A549 (cell line): ENCODE data around the gene INPP5A. TPM values are rescaled to one million over a fixed set of nuclear protein-coding genes. Genes with fewer than 3 reads are reported as not detected.

Experiments used
- ATAC-seq, 2 experiments: fragments of 200-7000 bp in 1 of 2; fragments of >200 bp in 1 of 2; cut with Nextera tagmentation in 1 of 2; cut with Tn5 transposase in 1 of 2; 3 replicates each; pipeline versions ENCODE4 v1.8.0 to v1.9.1; 2018 to 2020; ENCODE audit warnings: mild to moderate bottlenecking in 1 of 2, moderate library complexity in 1 of 2
- CTCF ChIA-PET: fragments of 300-600 bp; sonication (Branson Sonifier 250); formaldehyde crosslinking; extraction: SDS; loops from one replicate; lab custom pipeline; 2021; ENCODE audit warnings: antibody characterized with exemption, inconsistent platforms; lab: Yijun Ruan, JAX
- POLR2A ChIA-PET: fragments of 350-600 bp; formaldehyde crosslinking; extraction: SDS; loops from one replicate; lab custom pipeline; 2021; ENCODE audit warnings: antibody characterized with exemption, inconsistent platforms; lab: Yijun Ruan, JAX
- DNase-seq, 2 experiments: peaks; one replicate each; pipeline versions ENCODE4 v3.0.0 to v3.0.0-alpha.2; 2011 to 2016; ENCODE audit warnings: low read depth in 1 of 2, low spot score in 1 of 2
- FAIRE-seq: peaks from 2 replicates; lab custom pipeline; 2011; peaks lifted over from hg19 to GRCh38; lab: Jason Lieb, UNC
- H3K27ac ChIP-seq, 2 experiments: fragments of >200 bp; sonication (Bioruptor Twin); formaldehyde crosslinking; 3 replicates each; pipeline ENCODE4 v1.5.1; 2016 to 2017
- H3K4me1 ChIP-seq: fragments of >200 bp; sonication (Bioruptor Twin); formaldehyde crosslinking; 3 replicates; pipeline ENCODE4 v1.6.1; 2016
- H3K4me2 ChIP-seq: fragments of >200 bp; sonication (Bioruptor Twin); formaldehyde crosslinking; 3 replicates; pipeline ENCODE4 v1.6.1; 2016
- H3K4me3 ChIP-seq: fragments of >200 bp; sonication (Bioruptor Twin); formaldehyde crosslinking; 3 replicates; pipeline ENCODE4 v1.5.1; 2016
- H3K9me3 ChIP-seq: fragments of >200 bp; sonication (Bioruptor Twin); formaldehyde crosslinking; 3 replicates; pipeline ENCODE4 v1.6.1; 2016
- BHLHE40 ChIP-seq: IDR thresholded peaks from 2 replicates; pipeline ENCODE4 v1.6.1; 2012; ENCODE audit warnings: low read depth, low read length, inconsistent platforms
- CBX8 ChIP-seq: fragments of 200-600 bp; sonication (generic); IDR thresholded peaks from 2 replicates; pipeline ENCODE4 v1.6.1; 2016
- CHD2 ChIP-seq: fragments of 150-350 bp; IDR thresholded peaks from 2 replicates; pipeline ENCODE4 v1.6.1; 2014; ENCODE audit warnings: low read length; ENCODE audit not compliant: partially characterized antibody
- CHD4 ChIP-seq: fragments of 200-600 bp; sonication (generic); IDR thresholded peaks from 2 replicates; pipeline ENCODE4 v1.6.1; 2016; ENCODE audit warnings: antibody characterized with exemption, mild to moderate bottlenecking, borderline replicate concordance
- FOSB ChIP-seq: fragments of 250-450 bp; sonication (Bioruptor Pico); IDR thresholded peaks from 2 replicates; pipeline ENCODE4 v1.5.0; 2020; ENCODE audit warnings: mild to moderate bottlenecking, moderate library complexity
- HMGXB4 ChIP-seq: fragments of 250-450 bp; sonication (Bioruptor Pico); IDR thresholded peaks from 2 replicates; pipeline ENCODE4 v1.5.0; 2021; ENCODE audit warnings: mild to moderate bottlenecking, moderate library complexity, borderline replicate concordance
- KDM5A ChIP-seq: fragments of 200-600 bp; sonication (generic); IDR thresholded peaks from 2 replicates; pipeline ENCODE4 v1.6.1; 2016; ENCODE audit warnings: antibody characterized with exemption, mild to moderate bottlenecking
- MAFK ChIP-seq: fragments of 450-650 bp; IDR thresholded peaks from 2 replicates; pipeline ENCODE4 v1.6.1; 2014; ENCODE audit not compliant: partially characterized antibody
- MAZ ChIP-seq: fragments of 150-350 bp; IDR thresholded peaks from 2 replicates; pipeline ENCODE4 v1.6.1; 2014; ENCODE audit warnings: antibody characterized with exemption, low read depth, low read length, borderline replicate concordance
- MYC ChIP-seq: IDR thresholded peaks from 2 replicates; pipeline ENCODE4 v1.6.1; 2012; ENCODE audit warnings: mild to moderate bottlenecking, inconsistent platforms, low read length, improper control_type of control experiment, borderline replicate concordance
- NFE2L2 ChIP-seq: fragments of 150-350 bp; conservative IDR thresholded peaks from 2 replicates; pipeline ENCODE4 v1.6.1; 2014; ENCODE audit warnings: low read length
- NPAS2 ChIP-seq: fragments of 250-450 bp; sonication (Bioruptor Pico); IDR thresholded peaks from 2 replicates; pipeline ENCODE4 v1.8.0; 2022; ENCODE audit warnings: mild to moderate bottlenecking, moderate library complexity, borderline replicate concordance
- POLR2A ChIP-seq: IDR thresholded peaks from 2 replicates; pipeline ENCODE4 v1.6.1; 2012; ENCODE audit warnings: mild to moderate bottlenecking, low read length
- RARB ChIP-seq: fragments of 250-450 bp; sonication (Bioruptor Pico); IDR thresholded peaks from 2 replicates; pipeline ENCODE4 v1.8.0; 2021; ENCODE audit warnings: mild to moderate bottlenecking, moderate library complexity
- RFX5 ChIP-seq: fragments of 450-650 bp; IDR thresholded peaks from 2 replicates; pipeline ENCODE4 v1.7.1; 2014; ENCODE audit warnings: antibody characterized with exemption, mild to moderate bottlenecking, moderate library complexity
- SMC3 ChIP-seq: fragments of >200 bp; sonication (Bioruptor Twin); formaldehyde crosslinking; IDR thresholded peaks from 3 replicates; pipeline ENCODE4 v1.6.1; 2018; ENCODE audit warnings: inconsistent platforms
- TFCP2L1 ChIP-seq: fragments of 250-450 bp; sonication (Bioruptor Pico); IDR thresholded peaks from 2 replicates; pipeline ENCODE4 v1.5.0; 2021; ENCODE audit warnings: mild to moderate bottlenecking
- ZFP36 ChIP-seq: fragments of 450-650 bp; IDR thresholded peaks from 2 replicates; pipeline ENCODE4 v1.6.1; 2014; ENCODE audit warnings: borderline replicate concordance; ENCODE audit not compliant: partially characterized antibody
- ZNF302 ChIP-seq: fragments of 250-450 bp; sonication (Bioruptor Pico); IDR thresholded peaks from 2 replicates; pipeline ENCODE4 v1.9.0; 2021; ENCODE audit warnings: inconsistent platforms, mild to moderate bottlenecking, moderate library complexity
- ZSCAN20 ChIP-seq: fragments of 250-450 bp; sonication (Bioruptor Pico); IDR thresholded peaks from 2 replicates; pipeline ENCODE4 v1.8.0; 2022; ENCODE audit warnings: mild to moderate bottlenecking, moderate library complexity
- WGBS: methylation state at CpG from one replicate; pipeline ENCODE4 v1.1.6; 2017; ENCODE audit errors: missing lambda C conversion rate; 5-methylcytosine and 5-hydroxymethylcytosine counted together
- polyA plus RNA-seq, 4 experiments: library from polyadenylated mRNA; depleted of rRNA in 3 of 4; stranded (reverse); fragments of >200 nt; fragmentation: RNase III in 1 of 4; extraction: RNeasy Plus Mini Kit Qiagen cat#74134 plus additional on column Dnase treatment in 1 of 4; gene quantifications; 2 replicates in 3 of 4; 3 replicates in 1 of 4; pipeline ENCODE4 v1.2.3, GENCODE V29; 2011 to 2017
- TF ChIP-seq, protein P1 (sequence below): fragments of 450-650 bp; IDR thresholded peaks from 2 replicates; pipeline ENCODE4 v1.6.1; 2014; ENCODE audit warnings: antibody characterized with exemption
- TF ChIP-seq, protein P2 (sequence below): fragments of 200-600 bp; sonication (generic); IDR thresholded peaks from 2 replicates; pipeline ENCODE4 v1.6.1; 2016; ENCODE audit warnings: antibody characterized with exemption, mild to moderate bottlenecking, moderate library complexity
- TF ChIP-seq, protein P3 (sequence below): IDR thresholded peaks from 2 replicates; pipeline ENCODE4 v1.6.1; 2012

INPP5A gene
- polyA plus RNA-seq, 2 of the 4 experiments (the other 2 are of a cell fraction), result 13.7 to 15.1 TPM

- CTCF ChIA-PET, result no interaction called here
- FAIRE-seq, result no peak
These were observed 189.4 kb downstream of the INPP5A start for GRCh38 chr10:132726951-132727350.

DNA sequence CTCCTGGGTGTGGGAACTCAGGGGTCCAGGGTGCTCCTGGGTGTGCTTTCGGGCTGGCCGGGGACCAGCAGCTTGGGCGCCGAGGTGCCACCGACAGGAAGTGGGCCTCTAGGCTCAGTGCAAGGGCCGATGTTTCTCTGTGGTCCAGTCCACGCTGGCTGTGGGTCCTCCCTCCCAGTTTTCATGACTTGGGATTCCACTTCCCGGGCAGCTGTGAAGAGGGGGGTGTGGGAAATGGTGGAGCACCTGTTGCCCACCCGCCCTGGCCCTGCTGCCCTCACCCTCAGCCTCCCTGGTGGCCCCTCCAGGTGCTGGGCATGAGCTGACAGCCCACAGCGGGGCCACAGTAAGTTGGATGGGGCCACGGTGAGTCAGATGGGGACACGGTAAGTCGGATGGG lies 189.8 kb downstream of the INPP5A start:
- DNase-seq (no peak), FAIRE-seq (no peak), ATAC-seq (no peak)
- Histone ChIP-seq H3K9me3 (no peaks in the 10 kb centered on the region), H3K4me3 (no peak overlapping the region), H3K4me1 (no peaks in the 10 kb centered on the region), H3K4me2 (no peak overlapping the region), H3K27ac (no peak overlapping the region)
- POLR2A ChIA-PET, result no interaction called here
- no peak for TF ChIP-seq CBX8
- no peak for TF ChIP-seq CHD4
- no peak for TF ChIP-seq TFCP2L1 (CRISPR knock-in tag)
- no peak for TF ChIP-seq NFE2L2
- TF ChIP-seq NPAS2, result no peak
- no peak for TF ChIP-seq BHLHE40
- no peak for TF ChIP-seq CHD2
- TF ChIP-seq KDM5A, result no peak
- TF ChIP-seq RFX5, result no peak
- no peak for TF ChIP-seq MAZ
- TF ChIP-seq, protein P1, sequence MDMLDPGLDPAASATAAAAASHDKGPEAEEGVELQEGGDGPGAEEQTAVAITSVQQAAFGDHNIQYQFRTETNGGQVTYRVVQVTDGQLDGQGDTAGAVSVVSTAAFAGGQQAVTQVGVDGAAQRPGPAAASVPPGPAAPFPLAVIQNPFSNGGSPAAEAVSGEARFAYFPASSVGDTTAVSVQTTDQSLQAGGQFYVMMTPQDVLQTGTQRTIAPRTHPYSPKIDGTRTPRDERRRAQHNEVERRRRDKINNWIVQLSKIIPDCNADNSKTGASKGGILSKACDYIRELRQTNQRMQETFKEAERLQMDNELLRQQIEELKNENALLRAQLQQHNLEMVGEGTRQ, result no peak
- CTCF ChIA-PET, result no interaction called here
- 87% methylated on average over 9 of the region's 13 CpGs for WGBS

More at GRCh38 chr10:132726951-132727350, 189.4 kb downstream of the INPP5A start:
- ATAC-seq (no peak), DNase-seq (no peak)
- Histone ChIP-seq H3K4me2 (no peak overlapping the region), H3K27ac (no peak overlapping the region), H3K4me1 (no peaks in the 10 kb centered on the region), H3K9me3 (no peaks in the 10 kb centered on the region), H3K4me3 (no peak overlapping the region)
- POLR2A ChIA-PET, result no interaction called here
- TF ChIP-seq RARB, result no peak
- WGBS, result 91% methylated on average over 19 of the region's 19 CpGs

- no peak overlapping the region for H3K4me2 ChIP-seq
- 94% methylated on average over 14 of the region's 19 CpGs for WGBS
- DNase-seq (no peak), ATAC-seq (no peak), FAIRE-seq (no peak)
- POLR2A ChIA-PET, result no interaction called here
- no peak for TF ChIP-seq CHD4
- TF ChIP-seq ZFP36, result no peak
- TF ChIP-seq CHD2, result no peak
- no peak for TF ChIP-seq ZNF302 (CRISPR knock-in tag)
- TF ChIP-seq FOSB (CRISPR knock-in tag), result no peak
- TF ChIP-seq HMGXB4, result no peak
- no peak for TF ChIP-seq MAFK
- no peak for TF ChIP-seq NPAS2
- TF ChIP-seq, protein P1, result no peak
- TF ChIP-seq POLR2A, result no peak
- TF ChIP-seq SMC3, result no peak
- no peak for TF ChIP-seq RARB
- TF ChIP-seq, protein P2, sequence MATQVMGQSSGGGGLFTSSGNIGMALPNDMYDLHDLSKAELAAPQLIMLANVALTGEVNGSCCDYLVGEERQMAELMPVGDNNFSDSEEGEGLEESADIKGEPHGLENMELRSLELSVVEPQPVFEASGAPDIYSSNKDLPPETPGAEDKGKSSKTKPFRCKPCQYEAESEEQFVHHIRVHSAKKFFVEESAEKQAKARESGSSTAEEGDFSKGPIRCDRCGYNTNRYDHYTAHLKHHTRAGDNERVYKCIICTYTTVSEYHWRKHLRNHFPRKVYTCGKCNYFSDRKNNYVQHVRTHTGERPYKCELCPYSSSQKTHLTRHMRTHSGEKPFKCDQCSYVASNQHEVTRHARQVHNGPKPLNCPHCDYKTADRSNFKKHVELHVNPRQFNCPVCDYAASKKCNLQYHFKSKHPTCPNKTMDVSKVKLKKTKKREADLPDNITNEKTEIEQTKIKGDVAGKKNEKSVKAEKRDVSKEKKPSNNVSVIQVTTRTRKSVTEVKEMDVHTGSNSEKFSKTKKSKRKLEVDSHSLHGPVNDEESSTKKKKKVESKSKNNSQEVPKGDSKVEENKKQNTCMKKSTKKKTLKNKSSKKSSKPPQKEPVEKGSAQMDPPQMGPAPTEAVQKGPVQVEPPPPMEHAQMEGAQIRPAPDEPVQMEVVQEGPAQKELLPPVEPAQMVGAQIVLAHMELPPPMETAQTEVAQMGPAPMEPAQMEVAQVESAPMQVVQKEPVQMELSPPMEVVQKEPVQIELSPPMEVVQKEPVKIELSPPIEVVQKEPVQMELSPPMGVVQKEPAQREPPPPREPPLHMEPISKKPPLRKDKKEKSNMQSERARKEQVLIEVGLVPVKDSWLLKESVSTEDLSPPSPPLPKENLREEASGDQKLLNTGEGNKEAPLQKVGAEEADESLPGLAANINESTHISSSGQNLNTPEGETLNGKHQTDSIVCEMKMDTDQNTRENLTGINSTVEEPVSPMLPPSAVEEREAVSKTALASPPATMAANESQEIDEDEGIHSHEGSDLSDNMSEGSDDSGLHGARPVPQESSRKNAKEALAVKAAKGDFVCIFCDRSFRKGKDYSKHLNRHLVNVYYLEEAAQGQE, result no peak
- no peak for TF ChIP-seq MYC
- TF ChIP-seq, protein P3, sequence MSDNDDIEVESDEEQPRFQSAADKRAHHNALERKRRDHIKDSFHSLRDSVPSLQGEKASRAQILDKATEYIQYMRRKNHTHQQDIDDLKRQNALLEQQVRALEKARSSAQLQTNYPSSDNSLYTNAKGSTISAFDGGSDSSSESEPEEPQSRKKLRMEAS, result no peak
- TF ChIP-seq ZSCAN20 (CRISPR knock-in tag), result no peak
- no peak for TF ChIP-seq TFCP2L1 (CRISPR knock-in tag)
- no peak overlapping the region for H3K4me3 ChIP-seq
- H3K4me1 ChIP-seq, result no peaks in the 10 kb centered on the region
- H3K27ac ChIP-seq, result no peak overlapping the region
- no peaks in the 10 kb centered on the region for H3K9me3 ChIP-seq
- CTCF ChIA-PET, result interaction anchor here (0.9 kb wide), 1 partner anchor 23 kb away, joined by 3 read pairs; no protein-coding TSS in a partner anchor
These were observed 190.7 kb downstream of the INPP5A start for GRCh38 chr10:132728321-132728720.
